Inflammatory macrophage (primary cell): ENCODE measurements around the gene BACH2.
A peak's percentile ranks its signal among the peaks of the same experiment; 100 is the strongest.

Experiments
- DNase-seq, 2 donors: peaks; one replicate each; pipeline ENCODE4 v3.0.0-alpha.2; 2020 to 2022

Gene BACH2

DNA sequence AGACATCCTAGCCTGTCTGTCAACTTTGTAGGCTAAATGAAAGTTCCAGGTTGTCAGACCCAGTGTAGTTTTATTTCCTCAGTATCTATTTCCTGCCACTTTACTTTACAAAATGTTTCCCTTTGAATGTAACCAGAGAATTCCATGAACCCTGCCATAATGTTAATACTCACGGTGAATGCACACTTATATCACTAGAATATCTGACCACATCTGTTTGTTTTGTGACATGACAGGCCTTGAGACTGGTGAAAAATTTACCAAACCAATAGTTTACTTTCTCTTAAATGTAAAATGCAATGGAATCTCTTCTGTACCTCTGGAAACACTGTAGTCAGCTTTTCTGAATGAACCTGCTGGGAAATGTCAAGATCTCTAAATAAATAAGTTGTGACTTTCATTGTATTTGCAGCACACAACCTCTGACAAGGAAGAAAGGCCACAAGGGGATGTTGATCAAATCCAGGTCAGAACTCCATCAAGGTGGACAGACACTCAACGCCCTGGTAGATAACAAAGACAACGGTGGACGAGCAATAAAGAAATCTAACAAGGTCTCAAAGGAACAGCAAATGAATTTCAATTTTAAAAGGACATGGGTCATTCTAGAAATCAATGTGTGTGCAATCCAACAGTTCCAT, 59.2 kb downstream of the BACH2 start:
- DNase-seq, result no peak

DNA sequence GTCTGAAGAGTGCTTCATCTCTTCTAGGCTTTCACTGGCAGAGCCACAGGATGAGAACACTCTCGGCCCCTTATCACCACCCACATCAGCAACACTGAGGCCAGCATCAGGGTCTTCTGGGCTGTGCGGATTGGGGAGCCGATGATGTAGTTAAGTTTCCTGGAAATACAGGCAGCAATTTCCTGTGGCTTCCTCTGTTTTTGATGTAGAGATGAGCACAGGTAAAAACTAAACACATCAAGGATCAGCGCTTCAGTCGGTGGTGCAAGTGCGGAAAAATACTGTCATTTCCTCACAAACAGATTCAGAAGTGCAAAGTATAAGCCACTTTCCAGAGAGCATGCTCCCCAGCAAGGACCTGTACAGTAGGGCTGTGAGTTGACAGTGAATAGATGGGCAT, 62.6 kb downstream of the BACH2 start:
- DNase-seq, result no peak

DNA sequence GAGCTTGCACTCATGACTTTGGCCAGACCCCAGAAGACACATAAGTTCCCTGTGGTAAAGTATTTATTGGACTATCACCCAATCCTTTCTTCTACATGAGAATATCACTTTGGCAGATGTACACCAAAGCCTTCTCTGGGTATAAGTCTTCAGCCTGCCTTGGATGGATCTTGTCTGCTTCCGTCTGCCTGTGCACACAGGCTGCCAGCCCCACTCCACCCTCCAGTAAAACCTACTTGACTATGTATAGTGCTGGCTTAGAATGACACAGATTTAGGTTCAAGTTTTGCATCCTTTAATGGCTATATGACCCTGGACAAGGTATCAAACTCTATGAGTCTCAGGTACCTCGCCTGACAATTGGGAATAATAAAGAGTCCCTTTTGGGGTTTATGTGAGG, 63.4 kb downstream of the BACH2 start:
- DNase-seq, result no peak

DNA sequence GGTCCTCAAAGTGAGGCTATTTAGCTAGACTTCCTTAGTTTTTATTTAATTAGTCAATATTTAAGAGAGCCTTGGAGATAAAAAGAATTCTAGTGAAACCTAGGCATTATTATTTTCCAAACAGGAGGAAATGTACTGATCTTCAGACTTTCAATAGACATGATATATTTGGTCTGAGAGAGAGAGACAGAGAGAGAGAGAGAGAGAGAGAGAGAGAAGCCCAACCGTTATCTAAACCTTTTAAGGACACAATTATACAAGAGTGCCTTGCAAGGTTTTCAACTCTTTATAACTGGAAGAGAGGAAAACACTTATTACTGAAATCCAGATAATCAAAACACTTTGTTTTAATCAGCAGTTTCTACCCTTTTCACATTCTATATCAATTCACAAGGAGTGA, 64.8 kb downstream of the BACH2 start:
- no peak for DNase-seq

DNA sequence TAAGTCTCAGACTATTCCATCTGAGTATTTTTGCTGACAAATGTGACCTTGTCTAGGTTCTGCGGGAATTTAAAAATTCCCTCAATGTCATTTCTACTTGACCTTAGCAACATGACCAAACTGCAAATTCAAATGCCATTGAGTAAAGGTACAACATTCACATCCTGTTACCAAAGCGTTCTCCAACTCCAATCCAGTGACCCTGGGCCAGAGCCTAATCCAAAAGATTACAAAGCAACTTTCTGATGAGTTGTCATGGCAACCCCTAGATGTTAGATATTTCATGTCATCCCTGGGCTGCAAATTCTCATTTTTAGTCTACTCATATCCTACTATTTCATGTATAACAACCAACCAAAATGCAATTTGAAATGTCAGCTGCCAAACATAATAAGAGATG, 65.3 kb downstream of the BACH2 start:
- no peak for DNase-seq

DNA sequence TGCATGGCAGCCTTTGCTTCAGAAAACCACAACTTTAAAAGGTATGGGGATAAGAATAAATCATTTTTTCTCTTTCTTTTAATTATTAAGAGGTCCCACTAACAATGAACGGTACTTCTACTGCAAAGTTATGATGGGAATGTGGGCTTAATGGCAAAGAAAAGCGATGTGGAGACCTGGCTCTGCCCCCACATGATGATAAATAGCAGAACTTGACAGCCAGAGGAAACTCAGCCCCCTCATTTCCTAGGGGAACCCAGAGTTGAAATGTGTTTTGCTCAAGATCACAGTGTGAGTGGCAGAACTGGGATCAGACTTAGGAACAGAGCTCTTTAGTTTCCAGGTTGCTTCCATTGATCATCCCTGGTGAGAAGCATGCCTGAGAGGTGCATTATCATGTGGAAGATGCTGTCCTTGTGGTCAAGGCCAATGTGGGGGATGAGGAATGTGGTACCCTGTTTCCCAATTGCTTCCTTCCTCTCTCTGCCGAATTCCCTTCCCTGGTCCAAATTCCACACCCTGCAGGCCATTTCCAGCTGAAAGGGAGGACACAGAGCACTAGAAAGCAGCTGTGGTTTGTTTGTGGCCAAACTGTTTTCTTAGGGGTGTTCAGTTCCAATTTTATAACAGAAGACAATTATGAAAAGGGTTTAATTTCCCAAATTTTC, 66.0 kb downstream of the BACH2 start:
- DNase-seq, result peak; percentile 54 to 68

DNA sequence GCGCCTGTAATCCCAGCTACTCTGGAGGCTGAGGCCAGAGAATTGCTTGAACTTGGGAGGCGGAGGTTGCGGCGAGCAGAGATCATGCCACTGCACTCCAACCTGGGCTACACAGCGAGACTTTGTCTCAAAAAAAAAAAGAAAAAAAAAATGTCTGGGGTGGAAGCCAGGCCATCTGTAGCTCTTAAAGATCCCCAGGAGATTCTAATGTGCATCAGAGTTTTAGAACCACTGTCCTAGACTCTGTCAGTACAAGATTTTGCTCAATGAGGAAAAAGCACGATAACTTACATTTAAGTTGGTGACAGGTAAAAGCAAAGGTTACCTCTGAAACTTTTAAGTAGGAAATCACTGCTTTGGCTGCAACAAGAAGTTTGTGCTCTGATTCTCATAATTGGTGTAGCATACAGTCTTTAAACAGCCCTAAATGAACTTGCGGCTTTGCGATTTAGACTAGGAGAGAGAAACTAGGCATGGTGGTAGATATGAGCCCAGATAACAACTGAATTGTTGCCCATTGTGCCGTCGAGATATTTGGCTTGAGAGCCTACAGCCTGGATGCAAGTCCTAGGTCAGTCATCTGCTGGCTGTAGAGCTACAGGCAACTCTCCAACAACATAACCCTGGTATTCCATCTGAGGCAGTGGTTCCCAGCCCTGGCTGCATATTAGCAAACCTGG, 67.2 kb downstream of the BACH2 start:
- no peak for DNase-seq

DNA sequence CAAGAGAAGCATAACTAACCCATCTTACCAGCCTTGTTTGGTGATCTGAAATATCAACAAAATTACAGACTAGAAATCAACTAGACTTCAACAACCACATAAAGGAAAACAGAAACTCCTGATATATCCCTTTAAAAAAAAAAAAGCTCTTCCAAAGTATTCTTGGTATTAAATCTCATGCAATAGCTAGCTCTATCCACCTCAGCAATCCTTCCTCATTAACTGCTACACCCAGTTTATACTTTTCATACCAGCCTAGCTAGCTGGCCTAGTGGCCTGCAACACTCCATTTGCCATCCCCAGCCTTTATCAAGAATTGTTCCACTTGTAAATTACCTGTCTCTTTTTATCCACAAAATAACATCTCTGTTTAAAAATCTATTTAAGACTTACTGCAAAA, 69.0 kb downstream of the BACH2 start:
- no peak for DNase-seq

DNA sequence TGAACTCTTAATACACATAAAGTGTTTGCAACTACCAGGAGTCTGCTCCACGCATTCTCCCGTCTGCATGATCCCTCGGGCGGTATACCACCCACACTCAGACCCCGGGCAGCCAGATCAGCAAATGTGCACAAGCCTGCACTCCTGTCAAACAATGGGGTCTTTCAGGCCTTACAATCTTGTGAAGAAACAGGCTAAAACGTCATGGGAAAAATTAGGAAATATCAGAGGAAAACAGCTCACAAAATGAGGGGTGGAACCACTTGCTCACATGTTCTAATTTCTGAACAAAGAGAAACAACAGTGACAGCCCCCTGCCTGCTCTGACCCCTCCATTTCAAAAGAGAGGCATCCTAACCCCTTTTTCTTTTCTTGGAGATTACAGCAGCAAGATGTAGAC, 69.4 kb downstream of the BACH2 start:
- DNase-seq, result no peak

DNA sequence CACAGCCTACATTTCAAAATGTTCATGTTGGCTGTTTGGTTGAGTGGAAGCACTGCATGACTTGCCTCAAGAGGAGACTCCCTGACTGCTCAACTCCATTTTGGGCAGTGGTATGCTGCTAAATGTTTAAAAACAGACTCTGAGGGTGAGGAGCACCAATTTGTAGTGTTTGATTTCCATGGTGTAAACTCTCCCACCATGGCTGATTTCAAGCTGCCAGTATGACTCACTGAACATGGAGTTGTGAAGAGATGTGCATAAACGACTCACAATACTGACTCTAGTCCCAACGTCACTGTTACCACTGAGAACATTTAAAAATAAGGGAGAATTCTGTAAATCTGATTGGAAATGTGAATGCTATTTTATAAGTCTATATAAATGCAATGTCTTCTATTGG, 70.4 kb downstream of the BACH2 start:
- no peak for DNase-seq

DNA sequence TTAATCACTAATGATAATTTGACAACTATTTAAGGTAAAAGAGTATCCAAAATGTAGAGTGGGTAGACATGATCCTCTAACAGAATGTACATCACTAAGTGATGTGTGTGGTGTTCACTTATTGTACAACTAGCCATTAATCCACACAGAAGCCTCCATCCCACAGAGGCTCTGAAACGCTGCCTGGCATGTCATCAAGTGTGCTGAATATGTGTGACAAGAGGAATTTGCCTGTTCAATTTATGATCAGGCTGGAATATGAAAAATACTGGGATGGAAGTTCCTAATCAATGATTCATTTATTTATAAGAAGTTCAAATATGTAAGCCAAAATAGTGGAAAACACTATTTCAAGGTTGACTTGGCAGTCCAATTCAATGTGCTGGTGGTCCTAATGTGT, 72.4 kb downstream of the BACH2 start:
- no peak for DNase-seq

DNA sequence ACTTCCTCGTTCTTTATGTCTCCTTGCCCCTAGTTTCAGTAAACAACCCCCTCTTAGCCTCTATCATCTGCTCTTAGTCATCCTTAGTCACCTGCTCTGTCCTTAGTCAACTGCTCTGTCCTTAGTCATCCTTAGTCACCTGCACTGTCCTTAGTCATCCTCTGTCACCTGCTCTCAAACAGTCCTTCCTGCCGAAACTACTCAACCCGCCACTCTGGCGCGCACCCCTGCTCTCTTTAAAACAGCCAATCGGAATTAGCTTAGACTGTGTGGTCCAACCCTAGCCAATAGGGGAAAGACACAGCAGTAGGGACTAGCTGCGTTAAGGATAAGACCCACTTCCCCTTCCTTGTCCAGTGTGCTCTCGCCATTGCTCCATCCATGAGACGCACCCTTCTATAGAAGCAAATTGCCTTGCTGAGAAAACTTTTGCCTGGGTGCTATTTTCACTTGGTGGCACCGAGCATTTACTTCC, 73.9 kb downstream of the BACH2 start:
- no peak for DNase-seq

DNA sequence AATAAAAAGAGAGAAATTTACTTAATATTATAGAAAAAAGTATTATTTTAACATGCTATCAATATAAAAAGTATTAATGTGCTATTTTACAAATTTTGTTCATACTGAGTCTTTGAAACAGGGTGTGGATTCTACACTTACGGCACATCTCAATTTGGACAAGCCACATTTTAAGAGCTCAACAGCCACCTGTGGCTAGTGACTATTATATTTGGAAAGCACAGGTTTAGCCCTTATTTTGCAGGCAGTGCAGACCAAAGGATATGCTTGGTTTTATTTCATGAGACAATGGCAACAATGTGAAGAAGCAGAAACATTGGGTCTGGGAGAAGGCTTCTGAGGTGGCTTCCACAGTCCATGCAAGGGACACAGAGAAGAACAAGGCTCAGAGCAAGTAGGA, 74.6 kb downstream of the BACH2 start:
- DNase-seq, result no peak

DNA sequence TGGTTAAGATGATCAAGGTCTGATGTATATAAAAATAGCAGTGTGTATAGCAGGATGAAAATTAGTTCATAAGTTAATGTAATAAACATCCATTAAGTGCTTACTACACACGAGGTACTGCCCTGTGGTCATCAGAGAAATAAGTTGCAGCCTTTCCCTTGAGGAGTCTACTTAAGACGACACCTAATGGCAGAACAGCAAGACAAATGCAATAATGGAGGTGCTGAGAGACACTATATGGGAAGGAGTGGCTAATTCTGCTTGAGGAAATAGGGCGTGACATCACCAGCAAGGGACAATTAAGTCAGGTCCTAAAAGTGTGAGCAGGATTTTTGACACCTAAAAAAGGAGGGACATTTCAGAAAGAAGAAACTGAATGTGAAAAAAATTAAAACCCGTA, 75.2 kb downstream of the BACH2 start:
- no peak for DNase-seq

DNA sequence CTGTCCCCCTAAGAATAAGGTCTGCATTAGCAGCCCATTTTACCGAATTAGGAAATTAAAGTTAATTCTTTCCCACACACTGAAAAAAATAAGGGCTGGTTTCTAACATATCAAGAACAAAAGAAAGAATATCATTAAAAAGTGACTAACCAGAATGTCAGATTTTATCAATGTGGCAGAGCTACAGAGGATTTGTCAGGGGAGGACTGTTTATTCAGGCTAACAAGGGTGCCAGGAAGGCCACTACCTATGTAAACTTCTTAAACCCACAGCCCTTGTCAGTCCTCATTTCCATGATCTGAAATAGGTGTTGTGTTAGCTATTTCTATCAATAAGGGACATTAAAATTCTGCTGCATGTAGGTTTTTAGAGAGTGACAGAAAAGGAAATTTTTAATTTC, 76.4 kb downstream of the BACH2 start:
- DNase-seq, result no peak

DNA sequence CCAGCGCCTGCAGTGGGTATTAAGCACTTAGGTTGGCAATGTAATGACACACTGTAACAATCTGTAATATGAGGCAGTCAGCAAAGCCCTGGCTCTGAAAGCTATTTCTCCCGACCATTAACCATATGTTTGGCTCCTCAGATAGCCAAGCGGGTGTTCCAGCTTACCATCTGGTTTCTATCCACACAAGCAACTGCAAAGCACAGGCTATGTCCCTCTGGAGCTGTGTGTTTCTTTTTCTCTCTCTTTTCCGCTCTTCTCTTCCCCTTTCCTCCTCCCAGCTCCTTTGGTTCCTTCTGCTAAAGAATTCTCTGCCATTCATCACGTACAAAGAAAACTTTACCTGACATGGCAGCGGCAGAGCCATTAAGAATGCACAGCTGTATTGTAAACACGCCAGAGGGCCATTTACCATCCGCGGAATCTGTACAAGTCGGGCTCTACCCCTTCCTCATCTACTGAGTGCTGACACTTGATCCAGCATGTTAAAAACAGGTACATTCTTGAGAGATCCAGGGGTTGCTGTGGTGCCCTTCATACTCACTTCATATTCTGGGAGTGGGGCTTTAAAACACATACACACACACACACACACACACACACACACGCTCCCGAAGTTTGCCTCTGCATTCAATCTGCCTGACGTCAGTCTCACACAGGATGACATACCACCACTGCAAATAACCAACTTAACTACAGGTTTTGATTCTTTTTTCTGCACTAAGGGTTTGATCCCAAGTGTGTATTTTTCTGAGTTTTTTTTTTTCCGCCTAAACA, 77.2 kb downstream of the BACH2 start:
- DNase-seq, result no peak

DNA sequence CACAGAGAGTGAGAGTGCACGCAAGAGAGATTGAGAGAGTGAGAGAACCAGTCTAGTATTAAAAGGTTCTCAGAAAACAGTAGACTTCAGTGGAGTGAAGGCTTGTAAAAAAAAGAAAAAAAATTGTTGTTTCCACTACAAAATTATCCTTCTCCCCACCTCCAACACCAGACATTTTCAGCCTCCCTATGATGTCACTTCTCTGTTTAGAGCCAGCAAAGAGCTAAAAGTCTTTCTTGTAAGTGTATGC, 77.8 kb downstream of the BACH2 start:
- DNase-seq, result no peak

DNA sequence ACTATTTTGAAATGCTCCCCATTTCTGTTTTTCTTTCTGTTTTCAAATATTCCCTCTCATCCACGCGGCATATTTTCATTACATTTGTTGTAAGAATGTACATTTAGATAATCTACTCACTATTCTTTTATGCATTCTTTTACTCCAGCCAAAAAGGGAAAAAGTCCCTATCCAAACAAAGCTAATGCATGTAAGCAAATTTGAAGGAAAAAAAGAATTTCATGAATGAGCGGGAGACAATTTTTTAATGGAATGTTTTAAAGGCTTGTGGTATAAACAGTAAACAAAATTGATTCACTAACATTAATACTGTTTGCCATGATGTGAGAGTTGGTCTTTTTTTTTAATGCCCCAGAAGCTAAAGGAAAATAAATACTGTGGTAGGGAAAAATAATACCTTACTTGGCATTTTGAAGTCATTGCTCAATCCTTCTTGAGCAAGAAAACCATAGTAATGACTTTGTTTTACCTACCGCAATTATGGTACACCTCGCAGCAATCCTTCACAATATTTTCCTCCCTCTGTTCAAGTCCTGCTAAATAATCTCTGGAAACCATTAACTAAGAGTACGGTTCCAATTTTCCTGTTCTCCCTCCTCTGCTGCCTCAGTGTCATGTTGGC, 79.0 kb downstream of the BACH2 start:
- DNase-seq, result no peak

DNA sequence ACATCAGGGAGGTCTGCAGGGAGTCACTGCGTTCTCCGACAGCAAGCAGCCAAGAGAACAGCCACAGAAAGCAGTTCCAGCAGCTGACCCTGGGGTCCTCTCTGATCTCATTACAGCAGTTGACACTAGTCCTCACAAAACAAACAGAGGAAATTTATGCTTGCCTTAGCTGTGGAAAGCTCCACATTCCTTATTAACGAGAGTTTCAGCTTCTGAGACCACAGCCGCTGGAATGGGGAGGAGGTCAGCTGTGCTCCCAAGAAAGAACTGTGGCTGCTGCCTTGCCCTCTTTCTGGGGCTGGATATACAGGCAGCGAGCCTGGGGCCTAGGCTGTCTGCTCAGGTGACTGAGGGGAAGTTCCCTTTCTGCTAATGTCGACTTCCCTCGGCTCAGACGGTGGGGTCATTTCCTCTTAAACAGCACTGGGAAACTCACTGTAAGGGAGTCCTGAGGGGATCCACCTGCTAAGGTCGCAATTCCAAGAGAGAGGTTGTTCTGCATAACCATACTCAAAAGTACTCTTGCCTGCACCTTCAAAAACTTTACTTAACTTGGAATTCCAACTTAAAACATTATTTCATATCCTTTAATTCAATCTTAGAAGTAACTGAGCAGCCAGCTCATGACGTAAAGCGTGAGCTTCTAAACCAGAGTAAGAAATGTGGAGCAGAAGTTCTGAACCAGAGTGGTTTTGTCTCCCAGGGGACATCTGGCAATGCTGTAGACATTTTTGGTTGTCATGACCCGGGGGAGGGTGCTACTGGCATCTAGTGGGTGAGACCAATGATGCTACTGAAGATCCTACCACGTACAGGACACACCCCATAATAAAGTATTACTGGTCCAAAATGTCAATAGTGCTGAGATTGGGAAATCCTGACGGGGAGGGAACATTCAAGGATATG, 80.3 kb downstream of the BACH2 start:
- DNase-seq, result peak; percentile 45 to 74

DNA sequence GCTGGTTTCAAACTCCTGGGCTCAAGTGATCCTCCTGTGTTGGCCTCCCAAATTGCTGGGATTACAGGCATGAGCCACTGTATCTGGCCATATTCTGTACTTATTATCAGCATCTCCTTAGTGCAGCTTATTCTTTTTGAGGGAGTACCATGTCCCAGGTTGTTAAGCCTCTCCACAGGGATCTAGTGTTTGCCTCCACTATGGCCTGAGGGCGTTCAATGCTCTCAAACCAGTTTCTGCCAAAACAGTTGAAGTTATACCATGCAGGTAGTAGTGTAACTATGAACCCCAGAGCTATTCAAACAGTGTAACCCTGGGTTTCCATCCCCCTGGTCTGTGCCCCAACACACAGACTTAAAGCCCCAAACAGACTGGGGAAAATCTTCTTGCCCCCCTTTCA, 81.7 kb downstream of the BACH2 start:
- DNase-seq, result no peak

DNA sequence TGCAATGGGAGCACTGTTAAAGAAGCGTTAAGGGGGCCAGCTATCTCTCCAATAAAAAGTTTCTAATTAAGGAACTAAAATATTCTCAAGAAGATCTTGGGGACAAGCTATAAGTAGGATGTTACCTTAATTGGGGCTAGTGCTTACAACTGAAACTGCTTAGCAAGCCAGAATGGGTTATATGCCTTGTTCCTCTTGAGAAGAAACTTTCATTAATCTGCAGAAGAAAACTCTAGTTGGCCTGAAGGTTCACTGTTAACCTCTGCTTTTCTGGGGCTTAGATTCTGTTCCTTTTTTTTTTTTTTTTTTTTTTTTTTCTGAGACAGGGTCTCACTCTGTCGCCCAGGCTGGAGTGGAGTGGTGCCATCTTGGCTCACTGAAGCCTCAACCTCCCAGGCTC, 82.2 kb downstream of the BACH2 start:
- no peak for DNase-seq

DNA sequence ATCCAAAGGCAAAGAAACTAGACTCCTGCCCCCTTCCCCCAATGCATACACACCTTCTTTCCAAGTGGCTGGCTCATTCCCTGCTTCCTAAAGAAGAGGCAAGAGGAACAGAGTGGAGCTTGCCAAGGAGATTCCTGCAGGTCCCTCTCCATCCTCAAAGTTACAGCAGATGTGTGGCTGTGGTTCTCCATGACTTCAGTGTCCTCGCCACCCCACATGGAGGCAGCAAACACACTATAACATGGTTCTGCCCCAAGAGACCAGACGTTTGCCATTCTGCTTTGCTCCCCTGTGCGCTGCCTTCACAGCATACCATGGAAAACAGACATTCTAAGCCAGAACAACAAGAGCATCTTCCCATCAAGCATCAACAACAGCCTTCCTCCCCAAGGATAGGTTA, 84.4 kb downstream of the BACH2 start:
- DNase-seq, result no peak
